Lung (tissue), 12 donors: ENCODE results near the gene NHLH2. TPM values are rescaled to one million over a fixed set of nuclear protein-coding genes. Genes with fewer than 3 reads are reported as not detected.

Source experiments
- ATAC-seq: fragments of 200-7000 bp; cut with Tn5 transposase; one replicate; pipeline ENCODE4 v1.9.1; 2020; ENCODE audit warnings: moderate number of reproducible peaks; ENCODE audit not compliant: insufficient read depth, low FRiP score
- DNase-seq, 3 donors: peaks; one replicate each; pipeline ENCODE4 v3.0.0-alpha.2; 2013 to 2017
- H3K27ac ChIP-seq, 2 donors: one replicate each; pipeline ENCODE4 v1.5.1; 2013; ENCODE audit warnings: mild to moderate bottlenecking in 2 of 2, moderate library complexity in 2 of 2, control low read depth in 1 of 2, inconsistent platforms in 1 of 2, low read depth in 1 of 2, low read length in 1 of 2
- H3K27me3 ChIP-seq, 3 donors: one replicate each; pipeline ENCODE4 v1.5.1; 2013; ENCODE audit warnings: low read length in 2 of 3; ENCODE audit not compliant: control insufficient read depth in 3 of 3, insufficient read depth in 3 of 3
- H3K36me3 ChIP-seq, 4 donors: one replicate each; pipeline ENCODE4 v1.5.1; 2013; ENCODE audit warnings: low read length in 4 of 4, mild to moderate bottlenecking in 1 of 4, moderate library complexity in 1 of 4; ENCODE audit not compliant: control insufficient read depth in 4 of 4, insufficient read depth in 4 of 4
- H3K4me1 ChIP-seq, 5 donors: one replicate each; pipeline ENCODE4 v1.5.1; 2013; ENCODE audit warnings: low read length in 5 of 5, mild to moderate bottlenecking in 2 of 5, moderate library complexity in 1 of 5; ENCODE audit not compliant: control insufficient read depth in 5 of 5, insufficient read depth in 5 of 5
- H3K4me3 ChIP-seq: one replicate; pipeline ENCODE4 v1.5.1; 2013; ENCODE audit warnings: mild to moderate bottlenecking, control low read depth, moderate library complexity
- H3K9ac ChIP-seq, 2 donors: one replicate each; pipeline ENCODE4 v1.5.1; 2013; ENCODE audit warnings: low read length in 2 of 2, control low read depth in 1 of 2; ENCODE audit not compliant: insufficient read depth in 1 of 2
- H3K9me3 ChIP-seq, 4 donors: one replicate each; pipeline ENCODE4 v1.5.1; 2013; ENCODE audit warnings: low read length in 3 of 4, mild to moderate bottlenecking in 1 of 4, moderate library complexity in 1 of 4; ENCODE audit not compliant: control insufficient read depth in 4 of 4, insufficient read depth in 3 of 4
- CTCF ChIP-seq: IDR thresholded peaks from 2 replicates; pipeline ENCODE4 v1.5.1; 2012; ENCODE audit warnings: mild to moderate bottlenecking; ENCODE audit errors: control extremely low read depth, extremely low read depth
- WGBS, 2 donors: extraction: QIAGEN DNeasy Blood & Tissue Kit; methylation state at CpG; one replicate each; pipeline ENCODE4 v1.1.7; 2013; 5-methylcytosine and 5-hydroxymethylcytosine counted together
- polyA plus RNA-seq, 2 donors: library from polyadenylated mRNA; stranded (reverse); fragments of 200-250 nt; gene quantifications; one replicate each; pipeline ENCODE4 v1.2.1, GENCODE V29; 2013
- total RNA-seq, 2 donors: library from RNA; depleted of rRNA in 1 of 2; stranded (reverse); fragments of >200 nt in 1 of 2; gene quantifications; one replicate each; pipeline ENCODE4 v1.2.1, GENCODE V29; 2014 to 2021
- donor health status: control.
- donor health status: control.
- donor health status: Bipolar disorder and iron deficiency.
- donor health status: healthy.
- donor health status: DM: yes; HTN: yes; CAD: no.

Gene NHLH2
- total and polyA plus RNA-seq, 4 donors, result 0.04 to 0.18 TPM; not detected in 2

DNA sequence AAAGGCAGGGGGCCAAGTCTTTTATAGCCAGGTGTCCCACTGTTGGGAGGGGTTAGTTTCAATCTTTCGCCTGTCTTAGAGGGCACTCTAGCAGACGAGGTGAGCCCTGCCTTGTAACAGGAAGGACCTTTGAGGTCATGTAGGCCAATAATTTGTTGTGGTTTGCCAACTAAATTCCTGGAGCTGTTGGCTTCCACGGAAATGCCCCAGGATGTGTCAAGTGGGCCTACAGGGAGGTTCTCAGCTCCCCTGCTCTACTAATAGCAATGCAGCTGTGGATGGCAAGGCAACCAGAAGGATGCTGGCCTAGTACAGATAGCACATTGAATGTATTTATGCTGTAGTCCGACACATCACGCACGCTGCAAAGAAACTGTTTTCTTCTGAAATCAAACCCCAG is 50.1 kb downstream of the NHLH2 start:
- no peak overlapping the region for H3K4me3 ChIP-seq
- 73 to 82% methylated on average over 6 of the region's 6 CpGs for WGBS, 2 donors
- ATAC-seq (no peak), DNase-seq (no peak)
- no peak overlapping the region for H3K9ac ChIP-seq
- H3K27me3 ChIP-seq, result peaks cover 0 to 2% (median 0%) of the 10 kb centered on the region in 3 donors
- no peak overlapping the region for H3K27ac ChIP-seq
- peaks cover 0 to 9% (median 0%) of the 10 kb centered on the region in 5 donors for H3K4me1 ChIP-seq
- no peaks in the 10 kb centered on the region for H3K9me3 ChIP-seq
- no peaks in the 10 kb centered on the region for H3K36me3 ChIP-seq
- no peak for TF ChIP-seq CTCF

- Histone ChIP-seq H3K9me3 (no peaks in the 10 kb centered on the region), H3K4me3 (no peak overlapping the region), H3K27ac (no peak overlapping the region), H3K27me3 (peaks cover 0 to 2% (median 0%) of the 10 kb centered on the region in 3 donors), H3K9ac (no peak overlapping the region), H3K4me1 (peaks cover 0 to 9% (median 0%) of the 10 kb centered on the region in 5 donors), H3K36me3 (no peaks in the 10 kb centered on the region)
- TF ChIP-seq CTCF, result no peak
- WGBS, 2 donors, result 46 to 72% methylated on average over 3 of the region's 3 CpGs
- DNase-seq (no peak), ATAC-seq (no peak)
Observed at GRCh38 chr1:115790356-115790755, 50.6 kb downstream of the NHLH2 start.

Other genes starting within 250 kb of the NHLH2 start
- 10 to 100 TPM in 1 of 2 donors, 1 to 10 TPM in 1; 7.6 to 10.9 TPM for gene VANGL1, start 199.2 kb downstream of the NHLH2 start, total RNA-seq
- gene VANGL1, start 199.2 kb downstream of the NHLH2 start, polyA plus RNA-seq, result 1 to 10 TPM; 1.6 to 3.3 TPM
- gene CASQ2, start 72.4 kb downstream of the NHLH2 start, total RNA-seq, result 1 to 10 TPM; 1.0 to 3.4 TPM
- gene CASQ2, start 72.4 kb downstream of the NHLH2 start, polyA plus RNA-seq, result 1 to 10 TPM in 1 of 2 donors, under 1 TPM in 1; 0.50 to 1.9 TPM
- 10 to 100 TPM; 12.7 to 16.4 TPM for gene SLC22A15, start 135.4 kb upstream of the NHLH2 start, total RNA-seq
- gene SLC22A15, start 135.4 kb upstream of the NHLH2 start, polyA plus RNA-seq, result 1 to 10 TPM; 5.3 to 8.6 TPM